K562 (cell line): ENCODE results near the gene VIP. TPM values are rescaled to one million over a fixed set of nuclear protein-coding genes. Genes with fewer than 3 reads are reported as not detected.

Experiments
- ATAC-seq: fragments of 200-7000 bp; cut with Tn5 transposase; 3 replicates; pipeline ENCODE4 v1.9.1; 2020; ENCODE audit warnings: moderate library complexity
- Bru-seq: library from RNA; stranded (reverse); fragments of 400-500 nt; gene quantifications from one replicate; lab custom pipeline; 2021; lab: Mats Ljungman, UMichigan
- BruChase-seq, 2 experiments: library from RNA; stranded (reverse); fragments of 400-500 nt; gene quantifications; one replicate each; lab custom pipeline; 2021; lab: Mats Ljungman, UMichigan
- BruUV-seq: library from RNA; stranded (reverse); fragments of 400-500 nt; replicated peaks from 2 replicates; lab custom pipeline; 2021; lab: Mats Ljungman, UMichigan
- CTCF ChIA-PET: fragments of 300-600 bp; formaldehyde crosslinking; extraction: SDS; loops from one replicate; lab custom pipeline; 2021; ENCODE audit warnings: low intra/inter-chr PET ratio; lab: Yijun Ruan, JAX
- POLR2A ChIA-PET: fragments of 300-600, 350-650 bp; sonication (Branson Sonifier 250); formaldehyde crosslinking; extraction: SDS; loops from one replicate; lab custom pipeline; 2021; ENCODE audit warnings: antibody characterized with exemption, inconsistent platforms; lab: Yijun Ruan, JAX
- DNase-seq, 4 experiments: peaks; one replicate each; pipeline versions ENCODE4 v3.0.0 to v3.0.0-alpha.2; 2011 to 2018; ENCODE audit warnings: low spot score in 3 of 4, mixed read lengths in 3 of 4; ENCODE audit errors: extremely low read depth in 1 of 4
- FAIRE-seq: peaks from 2 replicates; lab custom pipeline; 2011; peaks lifted over from hg19 to GRCh38; lab: Jason Lieb, UNC
- H2AFZ ChIP-seq: 2 replicates; pipeline ENCODE4 v1.6.0; 2011; ENCODE audit warnings: low read depth, low read length, control low read depth, inconsistent platforms
- H3K27ac ChIP-seq: fragments of 200-600 bp; 3 replicates; pipeline ENCODE4 v1.8.0; 2011; ENCODE audit warnings: low read depth, mild to moderate bottlenecking, control low read depth, inconsistent platforms, low read length, moderate library complexity, mixed read lengths; ENCODE audit errors: extremely low read depth
- H3K27me3 ChIP-seq, 2 experiments: fragments of 300-600 bp in 1 of 2; 2 replicates in 1 of 2; 3 replicates in 1 of 2; pipeline versions ENCODE4 v1.6.0 to v1.8.0; 2011; ENCODE audit warnings: inconsistent platforms in 2 of 2, low read length in 2 of 2, mild to moderate bottlenecking in 1 of 2, mixed read lengths in 1 of 2, moderate library complexity in 1 of 2; ENCODE audit not compliant: control insufficient read depth in 2 of 2, insufficient read depth in 2 of 2
- H3K36me3 ChIP-seq: fragments of 300-600 bp; 3 replicates; pipeline ENCODE4 v1.8.0; 2011; ENCODE audit warnings: mild to moderate bottlenecking, low read length, inconsistent platforms; ENCODE audit not compliant: control insufficient read depth, insufficient read depth
- H3K4me1 ChIP-seq, 2 experiments: fragments of 200-600 bp in 1 of 2; replicated peaks in 1 of 2; 2 replicates in 1 of 2; 3 replicates in 1 of 2; pipeline versions ENCODE4 v1.5.1 to v1.8.0; 2011; ENCODE audit warnings: inconsistent platforms in 2 of 2, low read length in 2 of 2, mild to moderate bottlenecking in 1 of 2, mixed read lengths in 1 of 2, moderate library complexity in 1 of 2; ENCODE audit not compliant: control insufficient read depth in 2 of 2, insufficient read depth in 2 of 2
- H3K4me2 ChIP-seq: 2 replicates; pipeline ENCODE4 v1.6.1; 2011; ENCODE audit warnings: low read length, control low read depth, inconsistent platforms, mixed read lengths; ENCODE audit not compliant: insufficient read depth
- H3K4me3 ChIP-seq: fragments of 200-600 bp; sonication (generic), shearing (Covaris generic); 2 replicates; pipeline ENCODE4 v1.5.1; 2016; ENCODE audit warnings: control low read depth, inconsistent platforms
- H3K79me2 ChIP-seq: fragments of 200-600 bp; 3 replicates; pipeline ENCODE4 v1.8.0; 2011; ENCODE audit warnings: low read length, inconsistent platforms; ENCODE audit not compliant: control insufficient read depth, insufficient read depth
- H3K9ac ChIP-seq, 2 experiments: 2 replicates each; pipeline versions ENCODE4 v1.6.0 to v1.6.1; 2011; ENCODE audit warnings: low read depth in 2 of 2, low read length in 2 of 2, control low read depth in 1 of 2, inconsistent platforms in 1 of 2, mild to moderate bottlenecking in 1 of 2, mixed read lengths in 1 of 2; ENCODE audit not compliant: insufficient read depth in 1 of 2
- H3K9me1 ChIP-seq: one replicate; pipeline ENCODE4 v1.6.0; 2011; ENCODE audit warnings: inconsistent platforms, mild to moderate bottlenecking, low read length, moderate library complexity; ENCODE audit not compliant: control insufficient read depth, insufficient read depth
- H3K9me3 ChIP-seq: replicated peaks from 2 replicates; pipeline ENCODE4 v1.5.1; 2011; ENCODE audit warnings: low read depth, low read length, inconsistent platforms; ENCODE audit not compliant: control insufficient read depth, insufficient read depth
- H4K20me1 ChIP-seq: replicated peaks from 2 replicates; pipeline ENCODE4 v1.6.1; 2011; ENCODE audit warnings: low read length, inconsistent platforms, mixed read lengths; ENCODE audit not compliant: control insufficient read depth, insufficient read depth
- CBX1 ChIP-seq: sonication (generic); IDR thresholded peaks from 2 replicates; pipeline ENCODE4 v1.6.1; 2016; ENCODE audit warnings: antibody characterized with exemption, low read depth, mild to moderate bottlenecking
- EGR1 ChIP-seq: fragments of 450-650 bp; conservative IDR thresholded peaks from 2 replicates; pipeline ENCODE4 v1.6.1; 2017; ENCODE audit warnings: mild to moderate bottlenecking
- EHMT2 ChIP-seq: fragments of 450-650 bp; IDR thresholded peaks from 2 replicates; pipeline ENCODE4 v1.6.1; 2018; ENCODE audit warnings: antibody characterized with exemption
- HDGF ChIP-seq: fragments of 450-650 bp; IDR thresholded peaks from 2 replicates; pipeline ENCODE4 v1.6.1; 2016
- MIER1 ChIP-seq: fragments of 450-650 bp; IDR thresholded peaks from 2 replicates; pipeline ENCODE4 v1.6.1; 2016; ENCODE audit warnings: antibody characterized with exemption, mild to moderate bottlenecking, low read depth
- NCOA6 ChIP-seq: fragments of 450-650 bp; IDR thresholded peaks from 2 replicates; pipeline ENCODE4 v1.6.1; 2017; ENCODE audit warnings: mild to moderate bottlenecking
- REST ChIP-seq, 2 experiments: fragments of 450-650 bp; formaldehyde crosslinking in 1 of 2; IDR thresholded peaks; 2 replicates each; pipeline versions ENCODE4 v1.4.0 to v1.6.1; 2014 to 2020; ENCODE audit warnings: mild to moderate bottlenecking in 2 of 2, borderline replicate concordance in 1 of 2, low read depth in 1 of 2
- ZNF778 ChIP-seq: fragments of 450-650 bp; formaldehyde crosslinking; IDR thresholded peaks from 2 replicates; pipeline ENCODE4 v1.4.0; 2020; ENCODE audit warnings: mild to moderate bottlenecking, moderate library complexity
- WGBS: fragments of 100-300 bp; shearing (Covaris generic); methylation state at CpG from one replicate; pipeline ENCODE4 v1.1.6; 2016; ENCODE audit warnings: low coverage, mixed read lengths; ENCODE audit not compliant: insufficient coverage; ENCODE audit errors: missing lambda C conversion rate; 5-methylcytosine and 5-hydroxymethylcytosine counted together
- in situ Hi-C: fragments of 300-500 bp; cut with MboI; formaldehyde crosslinking; loops from 4 replicates; pipeline ENCODE4 v1.15.0; 2018; ENCODE audit warnings: inconsistent platforms, mixed read lengths
- intact Hi-C: fragments of 100-400 bp; cut with micrococcal nuclease; formaldehyde crosslinking; loops from 2 replicates; pipeline ENCODE4 v1.14.2; 2022
- long read RNA-seq, 3 experiments: library from polyadenylated mRNA in 2 of 3; library from RNA in 1 of 3; unstranded in 2 of 3; stranded (forward) in 1 of 3; transcript quantifications; one replicate each; pipeline ENCODE4 v2.0.0, GENCODE V29; 2019 to 2022
- polyA minus RNA-seq, 3 experiments: library from RNA; depleted of rRNA, polyadenylated mRNA; stranded (reverse); fragments of >200 nt; gene quantifications; 2 replicates each; pipeline ENCODE4 v1.2.3, GENCODE V29; 2011
- polyA plus RNA-seq, 8 experiments: library from polyadenylated mRNA; depleted of rRNA in 4 of 8; stranded (reverse) in 5 of 8; unstranded in 3 of 8; fragments of >200 nt; fragmentation: Nextera tagmentation in 2 of 8; fragmentation: Illumina TruSeq in 1 of 8; extraction: Ambion mirVana in 2 of 8; extraction: Trizol in 1 of 8; gene quantifications; 2 replicates each; pipeline versions ENCODE4 v1.2.1 to v1.2.3, GENCODE V29; 2011 to 2014; ENCODE audit warnings: inconsistent platforms in 1 of 8, missing spikeins in 1 of 8
- total RNA-seq, 7 experiments: library from RNA; depleted of rRNA in 6 of 7; stranded (reverse); fragments of >200 nt in 6 of 7; fragmentation: Illumina TruSeq in 2 of 7; extraction: Trizol in 2 of 7; gene quantifications; 2 replicates each; pipeline versions ENCODE4 v1.2.1 to v1.2.3, GENCODE V29; 2011 to 2021; ENCODE audit warnings: low replicate concordance in 1 of 7

The VIP gene
- total RNA-seq (2011; cell fraction: chromatin; rRNA removed; ENCODE audit: low replicate concordance) = not detected in 2 replicates
- not detected in 2 replicates for total RNA-seq (2011; cell fraction: nucleolus; rRNA removed)
- total RNA-seq (2011; cell fraction: nucleoplasm; rRNA removed) = not detected in 2 replicates
- total RNA-seq (2014; rRNA removed) (not detected in 2 replicates), total RNA-seq (2014; rRNA removed; fragmentation: Illumina TruSeq; extraction: Trizol) (not detected in 2 replicates), total RNA-seq (2015; rRNA removed; fragmentation: Illumina TruSeq; extraction: Trizol) (not detected in 2 replicates), total RNA-seq (2021) (not detected in 2 replicates), polyA plus RNA-seq (2011; rRNA removed) (not detected in 2 replicates), polyA plus RNA-seq (2014; fragmentation: Illumina TruSeq; extraction: Trizol) (not detected in 2 replicates), polyA plus RNA-seq (2014; fragmentation: Nextera tagmentation; extraction: Ambion mirVana) (under 1 TPM in 1 of 2 experiments, not detected in 1; 0.08 TPM), polyA plus RNA-seq (2014; rRNA removed) (not detected in 2 replicates), polyA minus RNA-seq (2011; rRNA and poly(A)+ RNA removed) (not detected in 2 replicates), Bru-seq, nascent RNA (not detected), BruChase-seq, experiment 1, labeled RNA remaining after a 2-hour chase (not detected), BruChase-seq, experiment 2, labeled RNA remaining after a 6-hour chase (not detected)
- polyA plus RNA-seq (2011; cell fraction: cytosol; rRNA removed) = not detected in 2 replicates
- polyA plus RNA-seq (2011; cell fraction: nucleus; rRNA removed) = not detected in 2 replicates
- not detected in 2 replicates for polyA plus RNA-seq (2012)
- not detected in 2 replicates for polyA minus RNA-seq (2011; cell fraction: cytosol; rRNA and poly(A)+ RNA removed)
- not detected in 2 replicates for polyA minus RNA-seq (2011; cell fraction: nucleus; rRNA and poly(A)+ RNA removed)
- long read RNA-seq, experiment 1 = 0 reads
- long read RNA-seq, experiment 2 = 0 reads
- long read RNA-seq, experiment 3 = 0 reads

- Histone ChIP-seq H3K4me1 (no peaks in the 10 kb centered on the region), H4K20me1 (no peaks in the 10 kb centered on the region), H3K4me2 (no peak within 1 kb of the TSS), H2AFZ (no peak within 1 kb of the TSS), H3K9ac (no peak within 1 kb of the TSS), H3K79me2 (no peaks in the 10 kb centered on the region), H3K36me3 (no peaks in the 10 kb centered on the region), H3K9me3 (no peaks in the 10 kb centered on the region), H3K9me1 (no peaks in the 10 kb centered on the region), H3K27ac (no peak within 1 kb of the TSS), H3K4me3 (no peak within 1 kb of the TSS), H3K27me3 (no peaks in the 10 kb centered on the region)
- peak; percentile 91 for TF ChIP-seq EHMT2
- TF ChIP-seq NCOA6 = no peak
- no peak for TF ChIP-seq HDGF
- TF ChIP-seq EGR1 = no peak
- TF ChIP-seq MIER1 = peak; percentile 81
- no peak for TF ChIP-seq CBX1
- no peak for TF ChIP-seq ZNF778
- TF ChIP-seq REST (IDR thresholded peaks at IDR 0.05; ENCODE audit: borderline replicate concordance) = peak; percentile 94
- peak; percentile 88 for TF ChIP-seq REST (CRISPR knock-in tag; IDR thresholded peaks at IDR 0.05; ENCODE audit: low read depth)
- ATAC-seq = peak; percentile 78
- no TSS peak for BruUV-seq
- no peak for FAIRE-seq
- DNase-seq = peak in 2 of 4 experiments; percentile 14 to 37
- 2% methylated on average over 5 of the region's 5 CpGs for WGBS
- intact Hi-C loops (no loop called here), in situ Hi-C loops (no loop called here)
- POLR2A ChIA-PET = interaction anchor here (0.9 kb wide), 1 partner anchor 22 kb away, joined by 3 read pairs; no protein-coding TSS in a partner anchor
- CTCF ChIA-PET = interaction anchor here (0.6 kb wide), 1 partner anchor 343 kb away, joined by 3 read pairs; no protein-coding TSS in a partner anchor
Observed at GRCh38 chr6:152750694-152751093, at the start of gene VIP. TSS of gene VIP (plus strand) at chr6:152750797. CDS start at chr6:152752178, 1,381 bp downstream.
